ENCODE data around the gene ADSL.

Gene ADSL

GRCh38 chr22:40420341-40421081 lies 74.2 kb downstream of the ADSL start:
- no peak for DNase-seq

- no peak for DNase-seq
These were observed 74.7 kb downstream of the ADSL start for GRCh38 chr22:40421082-40421350.

GRCh38 chr22:40421941-40422340 lies 75.6 kb downstream of the ADSL start:
- no peak for DNase-seq

GRCh38 chr22:40422558-40423309 lies 76.4 kb downstream of the ADSL start:
- no peak for DNase-seq

GRCh38 chr22:40423310-40423688 lies 77.0 kb downstream of the ADSL start:
- no peak for DNase-seq

GRCh38 chr22:40423882-40424640 lies 77.8 kb downstream of the ADSL start:
- no peak for DNase-seq

GRCh38 chr22:40425082-40425481 lies 78.8 kb downstream of the ADSL start:
- DNase-seq: no peak

GRCh38 chr22:40426594-40427333 lies 80.5 kb downstream of the ADSL start:
- no peak for DNase-seq

GRCh38 chr22:40428796-40429195 lies 82.5 kb downstream of the ADSL start:
- DNase-seq: no peak

- no peak for DNase-seq
These were observed 83.2 kb downstream of the ADSL start for GRCh38 chr22:40429481-40429880.

GRCh38 chr22:40430991-40431390 lies 84.7 kb downstream of the ADSL start:
- no peak for DNase-seq

- no peak for DNase-seq
These were observed 85.9 kb downstream of the ADSL start for GRCh38 chr22:40432157-40432556.

GRCh38 chr22:40432625-40433024 lies 86.3 kb downstream of the ADSL start:
- no peak for DNase-seq

- DNase-seq: no peak
These were observed 87.3 kb downstream of the ADSL start for GRCh38 chr22:40433416-40434090.

- peak; percentile 24 for DNase-seq
These were observed 87.8 kb downstream of the ADSL start for GRCh38 chr22:40434106-40434505.

- no peak for DNase-seq
These were observed 88.4 kb downstream of the ADSL start for GRCh38 chr22:40434745-40435144.

GRCh38 chr22:40436505-40437431 lies 90.5 kb downstream of the ADSL start:
- peak; percentile 48 for DNase-seq
